ENCODE results near the gene ELMO1. TPM values are rescaled to one million over a fixed set of nuclear protein-coding genes. Genes with fewer than 3 reads are reported as not detected.

ELMO1 gene
- total RNA-seq, 1 donor = 215 TPM

GRCh38 chr7:36942025-36942424 lies 506.6 kb downstream of the ELMO1 start:
- Histone ChIP-seq H3K4me1 (ENCODE audit: insufficient read depth, low read length) (peaks cover 26% of the 10 kb centered on the region), H3K9me3 (ENCODE audit: low read depth, low read length) (peaks cover 45% of the 10 kb centered on the region), H3K27me3 (ENCODE audit: insufficient read depth, low read length) (no peaks in the 10 kb centered on the region), H3K4me3 (ENCODE audit: low read length) (no peak overlapping the region)

GRCh38 chr7:36941359-36941758 lies 507.3 kb downstream of the ELMO1 start:
- peaks cover 26% of the 10 kb centered on the region for H3K4me1 ChIP-seq (ENCODE audit: insufficient read depth, low read length)

GRCh38 chr7:36939816-36940215 lies 508.8 kb downstream of the ELMO1 start:
- Histone ChIP-seq H3K4me1 (ENCODE audit: insufficient read depth, low read length) (peaks cover 26% of the 10 kb centered on the region), H3K27me3 (ENCODE audit: insufficient read depth, low read length) (no peaks in the 10 kb centered on the region), H3K4me3 (ENCODE audit: low read length) (no peak overlapping the region), H3K9me3 (ENCODE audit: low read depth, low read length) (peaks cover 53% of the 10 kb centered on the region)

More at GRCh38 chr7:36941359-36941758, 507.3 kb downstream of the ELMO1 start:
- H3K9me3 ChIP-seq (ENCODE audit: low read depth, low read length) = peaks cover 52% of the 10 kb centered on the region
- H3K4me3 ChIP-seq (ENCODE audit: low read length) = no peak overlapping the region
- H3K27me3 ChIP-seq (ENCODE audit: insufficient read depth, low read length) = no peaks in the 10 kb centered on the region

- Histone ChIP-seq H3K9me3 (ENCODE audit: low read depth, low read length) (peaks cover 53% of the 10 kb centered on the region), H3K4me3 (ENCODE audit: low read length) (no peak overlapping the region), H3K4me1 (ENCODE audit: insufficient read depth, low read length) (peaks cover 9% of the 10 kb centered on the region), H3K27me3 (ENCODE audit: insufficient read depth, low read length) (no peaks in the 10 kb centered on the region)
Measured at GRCh38 chr7:36937754-36938563, 510.7 kb downstream of the ELMO1 start.

GRCh38 chr7:36931892-36932291 lies 516.8 kb downstream of the ELMO1 start:
- Histone ChIP-seq H3K27me3 (ENCODE audit: insufficient read depth, low read length) (no peaks in the 10 kb centered on the region), H3K9me3 (ENCODE audit: low read depth, low read length) (peaks cover 6% of the 10 kb centered on the region), H3K4me1 (ENCODE audit: insufficient read depth, low read length) (no peaks in the 10 kb centered on the region), H3K4me3 (ENCODE audit: low read length) (no peak overlapping the region)

GRCh38 chr7:36929791-36930190 lies 518.9 kb downstream of the ELMO1 start:
- Histone ChIP-seq H3K4me3 (ENCODE audit: low read length) (no peak overlapping the region), H3K4me1 (ENCODE audit: insufficient read depth, low read length) (no peaks in the 10 kb centered on the region), H3K27me3 (ENCODE audit: insufficient read depth, low read length) (no peaks in the 10 kb centered on the region), H3K9me3 (ENCODE audit: low read depth, low read length) (no peaks in the 10 kb centered on the region)

GRCh38 chr7:36928718-36929117 lies 519.9 kb downstream of the ELMO1 start:
- H3K4me3 ChIP-seq (ENCODE audit: low read length) = no peak overlapping the region
- no peaks in the 10 kb centered on the region for H3K9me3 ChIP-seq (ENCODE audit: low read depth, low read length)
- H3K27me3 ChIP-seq (ENCODE audit: insufficient read depth, low read length) = no peaks in the 10 kb centered on the region
- peaks cover 6% of the 10 kb centered on the region for H3K4me1 ChIP-seq (ENCODE audit: insufficient read depth, low read length)

GRCh38 chr7:36928311-36928710 lies 520.4 kb downstream of the ELMO1 start:
- H3K4me3 ChIP-seq (ENCODE audit: low read length) = no peak overlapping the region
- H3K9me3 ChIP-seq (ENCODE audit: low read depth, low read length) = no peaks in the 10 kb centered on the region
- peaks cover 8% of the 10 kb centered on the region for H3K4me1 ChIP-seq (ENCODE audit: insufficient read depth, low read length)
- H3K27me3 ChIP-seq (ENCODE audit: insufficient read depth, low read length) = no peaks in the 10 kb centered on the region

- H3K4me3 ChIP-seq (ENCODE audit: low read length) = no peak overlapping the region
- H3K4me1 ChIP-seq (ENCODE audit: insufficient read depth, low read length) = peaks cover 8% of the 10 kb centered on the region
- H3K9me3 ChIP-seq (ENCODE audit: low read depth, low read length) = no peaks in the 10 kb centered on the region
- no peaks in the 10 kb centered on the region for H3K27me3 ChIP-seq (ENCODE audit: insufficient read depth, low read length)
Measured at GRCh38 chr7:36925691-36926090, 523.0 kb downstream of the ELMO1 start.

GRCh38 chr7:36925207-36925606 lies 523.5 kb downstream of the ELMO1 start:
- Histone ChIP-seq H3K9me3 (ENCODE audit: low read depth, low read length) (no peaks in the 10 kb centered on the region), H3K4me3 (ENCODE audit: low read length) (no peak overlapping the region), H3K4me1 (ENCODE audit: insufficient read depth, low read length) (peaks cover 8% of the 10 kb centered on the region), H3K27me3 (ENCODE audit: insufficient read depth, low read length) (no peaks in the 10 kb centered on the region)

GRCh38 chr7:36923943-36924436 lies 524.7 kb downstream of the ELMO1 start:
- H3K27me3 ChIP-seq (ENCODE audit: insufficient read depth, low read length) = no peaks in the 10 kb centered on the region
- H3K9me3 ChIP-seq (ENCODE audit: low read depth, low read length) = no peaks in the 10 kb centered on the region
- peaks cover 8% of the 10 kb centered on the region for H3K4me1 ChIP-seq (ENCODE audit: insufficient read depth, low read length)
- H3K4me3 ChIP-seq (ENCODE audit: low read length) = no peak overlapping the region

GRCh38 chr7:36923185-36923584 lies 525.5 kb downstream of the ELMO1 start:
- no peaks in the 10 kb centered on the region for H3K9me3 ChIP-seq (ENCODE audit: low read depth, low read length)
- no peaks in the 10 kb centered on the region for H3K27me3 ChIP-seq (ENCODE audit: insufficient read depth, low read length)
- no peak overlapping the region for H3K4me3 ChIP-seq (ENCODE audit: low read length)
- H3K4me1 ChIP-seq (ENCODE audit: insufficient read depth, low read length) = peaks cover 8% of the 10 kb centered on the region

- no peak overlapping the region for H3K4me3 ChIP-seq (ENCODE audit: low read length)
Measured at GRCh38 chr7:36920433-36920832, 528.2 kb downstream of the ELMO1 start.

GRCh38 chr7:36919738-36920137 lies 528.9 kb downstream of the ELMO1 start:
- Histone ChIP-seq H3K9me3 (ENCODE audit: low read depth, low read length) (no peaks in the 10 kb centered on the region), H3K4me1 (ENCODE audit: insufficient read depth, low read length) (peaks cover 8% of the 10 kb centered on the region), H3K27me3 (ENCODE audit: insufficient read depth, low read length) (no peaks in the 10 kb centered on the region), H3K4me3 (ENCODE audit: low read length) (no peak overlapping the region)

More at GRCh38 chr7:36920433-36920832, 528.2 kb downstream of the ELMO1 start:
- H3K27me3 ChIP-seq (ENCODE audit: insufficient read depth, low read length) = no peaks in the 10 kb centered on the region
- no peaks in the 10 kb centered on the region for H3K9me3 ChIP-seq (ENCODE audit: low read depth, low read length)
- H3K4me1 ChIP-seq (ENCODE audit: insufficient read depth, low read length) = peaks cover 8% of the 10 kb centered on the region

- H3K27me3 ChIP-seq (ENCODE audit: insufficient read depth, low read length) = no peaks in the 10 kb centered on the region
- no peaks in the 10 kb centered on the region for H3K9me3 ChIP-seq (ENCODE audit: low read depth, low read length)
- peaks cover under 1% of the 10 kb centered on the region for H3K4me1 ChIP-seq (ENCODE audit: insufficient read depth, low read length)
- no peak overlapping the region for H3K4me3 ChIP-seq (ENCODE audit: low read length)
Measured at GRCh38 chr7:36918591-36918990, 530.1 kb downstream of the ELMO1 start.

- Histone ChIP-seq H3K27me3 (ENCODE audit: insufficient read depth, low read length) (no peaks in the 10 kb centered on the region), H3K4me3 (ENCODE audit: low read length) (no peak overlapping the region)
Measured at GRCh38 chr7:36916619-36917018, 532.0 kb downstream of the ELMO1 start.

More at GRCh38 chr7:36916619-36917018, 532.0 kb downstream of the ELMO1 start:
- H3K4me1 ChIP-seq (ENCODE audit: insufficient read depth, low read length) = no peaks in the 10 kb centered on the region
- H3K9me3 ChIP-seq (ENCODE audit: low read depth, low read length) = no peaks in the 10 kb centered on the region
